ENCODE results near the gene PCDHGC3. TPM values are rescaled to one million over a fixed set of nuclear protein-coding genes. Genes with fewer than 3 reads are reported as not detected.

Gene PCDHGC3
- total RNA-seq, 1 experiment from 2014 or later = 57.8 TPM

DNA sequence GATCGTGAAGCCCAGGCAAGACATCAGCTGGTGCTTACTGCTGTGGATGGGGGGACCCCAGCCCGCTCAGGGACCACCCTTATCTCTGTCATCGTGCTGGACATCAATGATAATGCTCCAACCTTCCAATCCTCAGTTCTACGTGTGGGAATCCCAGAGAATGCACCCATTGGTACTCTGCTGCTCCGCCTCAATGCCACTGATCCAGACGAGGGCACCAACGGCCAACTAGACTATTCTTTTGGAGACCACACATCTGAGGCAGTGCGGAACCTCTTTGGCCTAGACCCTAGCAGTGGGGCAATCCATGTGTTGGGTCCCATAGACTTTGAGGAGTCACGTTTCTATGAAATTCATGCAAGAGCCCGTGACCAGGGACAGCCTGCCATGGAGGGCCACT is 14.1 kb downstream of the PCDHGC3 start:
- H3K27ac ChIP-seq = no peak overlapping the region

DNA sequence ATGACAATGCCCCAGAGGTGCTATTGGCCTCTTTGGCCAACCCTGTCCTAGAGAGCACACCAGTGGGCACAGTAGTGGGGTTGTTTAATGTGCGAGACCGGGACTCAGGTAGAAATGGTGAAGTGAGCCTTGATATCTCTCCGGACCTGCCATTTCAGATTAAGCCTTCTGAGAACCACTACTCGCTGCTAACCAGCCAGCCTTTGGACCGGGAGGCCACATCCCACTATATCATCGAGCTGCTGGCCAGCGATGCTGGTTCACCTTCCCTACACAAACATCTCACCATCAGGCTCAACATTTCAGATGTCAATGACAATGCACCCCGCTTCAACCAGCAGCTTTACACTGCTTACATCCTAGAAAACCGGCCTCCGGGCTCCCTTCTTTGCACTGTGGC is 14.5 kb downstream of the PCDHGC3 start:
- H3K4me3 ChIP-seq = no peak overlapping the region
- peaks cover 35% of the 10 kb centered on the region for H3K36me3 ChIP-seq
- peaks cover 4% of the 10 kb centered on the region for H3K4me1 ChIP-seq (replicated peaks)
- H3K27ac ChIP-seq = no peak overlapping the region
- H3K9me3 ChIP-seq (replicated peaks) = 0 out of 2 replicates have a peak, but pooled peaks cover 2% of the 10 kb centered on the region
- H3K27me3 ChIP-seq (replicated peaks) = no peaks in the 10 kb centered on the region
- no peak for DNase-seq (ENCODE audit: low read depth in 1 of 2, low spot score in 2 of 2)

More for the DNA sequence above, 14.1 kb downstream of the PCDHGC3 start:
- H3K9me3 ChIP-seq (replicated peaks) = 0 out of 2 replicates have a peak, but pooled peaks cover 3% of the 10 kb centered on the region
- no peak overlapping the region for H3K4me3 ChIP-seq
- DNase-seq (ENCODE audit: low read depth in 1 of 2, low spot score in 2 of 2) = no peak
- H3K4me1 ChIP-seq (replicated peaks) = peaks cover 4% of the 10 kb centered on the region
- H3K36me3 ChIP-seq = peaks cover 35% of the 10 kb centered on the region
- H3K27me3 ChIP-seq (replicated peaks) = no peaks in the 10 kb centered on the region

DNA sequence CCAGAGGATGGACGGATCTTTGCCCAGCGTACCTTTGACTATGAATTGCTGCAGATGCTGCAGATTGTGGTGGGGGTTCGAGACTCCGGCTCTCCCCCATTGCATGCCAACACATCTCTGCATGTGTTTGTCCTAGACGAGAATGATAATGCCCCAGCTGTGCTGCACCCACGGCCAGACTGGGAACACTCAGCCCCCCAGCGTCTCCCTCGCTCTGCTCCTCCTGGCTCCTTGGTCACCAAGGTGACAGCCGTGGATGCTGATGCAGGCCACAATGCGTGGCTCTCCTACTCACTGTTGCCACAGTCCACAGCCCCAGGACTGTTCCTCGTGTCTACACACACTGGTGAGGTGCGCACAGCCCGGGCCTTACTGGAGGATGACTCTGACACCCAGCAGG is 15.0 kb downstream of the PCDHGC3 start:
- Histone ChIP-seq H3K4me3 (no peak overlapping the region), H3K27me3 (replicated peaks) (no peaks in the 10 kb centered on the region), H3K27ac (no peak overlapping the region), H3K4me1 (replicated peaks) (peaks cover 4% of the 10 kb centered on the region), H3K36me3 (peaks cover 30% of the 10 kb centered on the region), H3K9me3 (replicated peaks) (no peaks in the 10 kb centered on the region)
- DNase-seq (ENCODE audit: low read depth in 1 of 2, low spot score in 2 of 2) = no peak

DNA sequence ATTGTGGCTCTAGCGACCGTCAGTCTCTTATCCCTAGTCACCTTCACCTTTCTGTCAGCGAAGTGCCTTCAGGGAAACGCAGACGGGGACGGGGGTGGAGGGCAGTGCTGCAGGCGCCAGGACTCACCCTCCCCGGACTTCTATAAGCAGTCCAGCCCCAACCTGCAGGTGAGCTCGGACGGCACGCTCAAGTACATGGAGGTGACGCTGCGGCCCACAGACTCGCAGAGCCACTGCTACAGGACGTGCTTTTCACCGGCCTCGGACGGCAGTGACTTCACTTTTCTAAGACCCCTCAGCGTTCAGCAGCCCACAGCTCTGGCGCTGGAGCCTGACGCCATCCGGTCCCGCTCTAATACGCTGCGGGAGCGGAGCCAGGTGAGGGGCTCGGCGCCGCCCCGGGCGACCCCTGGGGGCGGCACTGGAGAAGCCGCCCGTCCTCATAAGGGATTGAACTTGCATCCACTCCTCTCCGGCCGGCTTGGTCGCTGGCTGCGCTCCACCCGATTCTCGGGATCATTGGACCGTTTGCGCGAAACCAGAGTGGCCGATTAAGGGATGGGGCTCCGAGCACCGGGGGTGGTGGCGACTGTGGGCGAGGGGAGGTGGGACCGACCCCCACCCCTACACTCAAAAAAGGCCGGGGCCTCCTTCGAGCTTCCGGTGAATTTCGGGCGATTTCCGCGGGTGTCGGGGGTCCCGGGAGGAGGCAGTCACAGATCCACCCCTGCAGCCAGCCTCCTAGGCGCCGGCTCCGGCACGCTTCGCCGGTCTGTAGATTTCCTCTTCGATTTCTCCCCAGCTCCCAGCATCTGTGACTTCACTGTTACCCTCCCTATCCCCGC is 15.8 kb downstream of the PCDHGC3 start:
- Histone ChIP-seq H3K27me3 (replicated peaks) (no peaks in the 10 kb centered on the region), H3K27ac (no peak overlapping the region), H3K4me1 (replicated peaks) (peaks cover 4% of the 10 kb centered on the region), H3K4me3 (no peak overlapping the region), H3K36me3 (peaks cover 24% of the 10 kb centered on the region), H3K9me3 (replicated peaks) (no peaks in the 10 kb centered on the region)
- DNase-seq (ENCODE audit: low read depth in 1 of 2, low spot score in 2 of 2) = peak in 1 of 2 experiments; percentile 50

DNA sequence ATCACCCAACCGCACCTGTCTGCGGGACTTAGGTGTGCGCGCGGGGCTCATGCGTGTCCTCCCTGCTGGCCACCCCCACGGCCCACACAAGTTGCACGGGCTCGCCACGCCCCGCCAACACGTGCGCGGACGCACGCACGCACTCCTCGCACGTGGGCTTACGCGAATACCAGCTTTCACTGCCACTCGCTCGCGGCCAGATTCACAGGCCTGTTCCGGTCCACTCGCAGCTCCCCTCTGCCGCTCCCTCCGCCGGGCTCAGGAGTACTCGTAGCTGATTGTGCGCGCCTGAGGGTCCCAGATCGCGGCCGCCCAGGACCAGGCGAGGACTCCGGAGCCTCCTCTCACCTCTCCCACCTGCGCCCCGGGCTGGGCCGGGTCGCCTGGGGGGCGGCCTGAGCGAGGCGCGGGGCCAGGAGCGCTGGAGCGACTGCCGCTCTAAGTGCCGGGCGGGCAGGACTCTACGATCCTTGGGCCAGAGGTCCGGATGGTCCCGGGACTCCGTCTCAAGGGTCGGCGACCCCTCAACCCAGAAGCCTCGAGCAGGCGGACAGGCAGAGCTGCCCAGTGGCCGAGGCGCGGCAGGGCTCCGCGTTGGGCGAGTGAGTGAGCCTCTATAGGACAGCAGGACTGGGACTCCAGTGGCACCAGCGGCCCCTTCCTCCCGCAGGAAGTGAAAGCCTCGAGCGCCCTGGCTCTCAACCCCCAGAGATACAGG is 16.6 kb downstream of the PCDHGC3 start:
- Histone ChIP-seq H3K4me3 (no peak overlapping the region), H3K36me3 (peaks cover 18% of the 10 kb centered on the region), H3K27me3 (replicated peaks) (no peaks in the 10 kb centered on the region), H3K4me1 (replicated peaks) (peaks cover 4% of the 10 kb centered on the region), H3K27ac (no peak overlapping the region), H3K9me3 (replicated peaks) (no peaks in the 10 kb centered on the region)
- DNase-seq (ENCODE audit: low read depth in 1 of 2, low spot score in 2 of 2) = no peak

DNA sequence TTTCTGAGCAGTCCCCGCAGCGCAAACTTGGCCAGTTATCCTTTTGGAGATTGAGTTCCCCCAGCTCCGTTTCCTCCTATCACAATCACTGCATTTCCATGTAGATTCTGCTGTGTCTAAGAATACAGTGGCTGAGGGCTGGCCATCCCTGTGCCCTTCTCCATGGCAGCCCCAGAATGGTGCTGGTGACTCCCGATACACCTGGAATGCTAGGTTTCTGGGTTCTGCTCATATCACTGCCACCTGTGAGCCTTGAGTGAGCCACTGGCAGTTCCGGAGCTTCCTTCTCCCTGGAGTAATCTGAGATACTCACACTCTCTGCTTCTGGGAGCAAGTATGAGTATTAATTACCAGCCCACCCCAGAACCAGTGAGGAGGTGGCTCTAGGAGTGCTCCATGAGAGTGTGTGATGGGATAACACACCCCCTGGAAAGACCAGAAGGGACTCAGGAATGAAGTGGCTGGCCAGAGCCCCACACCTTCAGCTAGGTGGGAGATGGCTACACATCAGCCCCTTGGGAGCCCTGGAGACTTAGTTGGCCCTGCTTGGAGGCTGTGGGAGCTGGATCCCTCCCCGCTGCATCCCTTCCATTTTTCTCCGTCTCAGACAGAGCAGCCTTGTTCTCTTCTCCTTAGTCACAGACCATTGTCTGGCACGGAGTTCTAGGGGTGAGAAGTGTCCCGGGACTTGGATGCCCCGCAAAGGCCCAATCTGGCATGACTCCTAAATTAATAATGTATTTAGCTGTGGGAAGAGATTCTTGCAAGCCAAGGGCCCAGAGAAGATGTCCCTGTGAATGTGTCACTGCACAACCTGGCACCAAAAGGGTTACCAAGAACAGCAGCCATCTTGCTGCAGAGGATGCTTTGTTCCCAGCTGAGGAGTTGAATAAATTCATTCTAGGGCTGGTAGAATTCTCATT is 18.0 kb downstream of the PCDHGC3 start:
- no peaks in the 10 kb centered on the region for H3K27me3 ChIP-seq (replicated peaks)
- H3K4me1 ChIP-seq (replicated peaks) = peaks cover 4% of the 10 kb centered on the region
- no peaks in the 10 kb centered on the region for H3K9me3 ChIP-seq (replicated peaks)
- H3K4me3 ChIP-seq = no peak overlapping the region
- DNase-seq (ENCODE audit: low read depth in 1 of 2, low spot score in 2 of 2) = no peak
- no peak overlapping the region for H3K27ac ChIP-seq
- H3K36me3 ChIP-seq = peaks cover 18% of the 10 kb centered on the region

DNA sequence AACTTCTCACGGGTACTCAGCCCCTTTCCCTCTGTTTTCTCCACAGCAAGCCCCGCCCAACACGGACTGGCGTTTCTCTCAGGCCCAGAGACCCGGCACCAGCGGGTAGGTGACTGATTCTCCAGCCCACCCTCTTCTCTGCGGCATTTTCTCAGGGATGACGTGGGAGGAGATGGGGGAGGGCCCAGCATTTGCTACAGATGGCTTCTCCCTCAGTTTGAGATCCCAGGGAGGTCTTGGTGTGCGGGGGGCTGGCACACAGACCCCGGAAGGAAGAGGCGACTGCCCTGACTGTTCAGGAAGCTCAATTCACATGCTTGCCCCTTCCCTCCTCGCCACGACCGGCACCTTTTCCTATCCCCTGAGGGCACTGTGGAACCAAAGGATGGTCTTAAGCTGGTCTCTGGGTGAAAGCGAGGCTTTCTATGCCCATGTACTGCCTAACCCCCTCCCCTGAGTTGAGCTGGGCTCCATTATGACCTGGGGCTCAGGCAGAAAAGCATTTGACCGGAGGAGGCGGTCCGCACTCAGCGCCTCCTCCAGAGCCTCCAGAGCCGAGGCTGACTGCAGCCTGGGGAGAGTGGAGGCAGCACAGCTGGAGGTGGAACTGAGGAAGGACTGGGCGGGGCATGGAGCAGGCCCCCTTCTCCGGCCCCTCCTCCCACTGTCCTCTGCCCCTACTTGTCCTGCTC is 19.1 kb downstream of the PCDHGC3 start:
- Histone ChIP-seq H3K36me3 (peaks cover 15% of the 10 kb centered on the region), H3K27me3 (replicated peaks) (no peaks in the 10 kb centered on the region), H3K27ac (no peak overlapping the region), H3K4me1 (replicated peaks) (no peaks in the 10 kb centered on the region), H3K9me3 (replicated peaks) (no peaks in the 10 kb centered on the region), H3K4me3 (no peak overlapping the region)
- no peak for DNase-seq (ENCODE audit: low read depth in 1 of 2, low spot score in 2 of 2)

DNA sequence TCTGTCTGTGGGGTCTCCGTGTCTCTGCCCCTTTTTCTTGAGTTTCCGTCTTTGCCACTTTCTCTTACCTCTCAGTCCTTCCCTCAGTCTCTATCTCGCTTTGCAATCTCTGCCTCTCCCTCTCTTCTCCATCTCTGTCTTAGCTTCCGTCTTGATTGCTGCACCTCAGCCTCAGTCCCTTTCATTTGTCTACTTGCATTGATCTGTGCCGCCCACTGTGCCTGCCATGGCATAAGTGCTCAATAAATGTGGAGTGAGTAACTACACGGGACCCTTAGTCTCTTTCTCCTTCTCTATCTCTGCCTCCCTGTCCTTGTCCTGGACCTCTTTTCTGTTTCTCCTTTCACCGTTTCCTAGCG is 19.7 kb downstream of the PCDHGC3 start:
- Histone ChIP-seq H3K4me3 (no peak overlapping the region), H3K36me3 (peaks cover 10% of the 10 kb centered on the region), H3K4me1 (replicated peaks) (no peaks in the 10 kb centered on the region), H3K9me3 (replicated peaks) (no peaks in the 10 kb centered on the region), H3K27me3 (replicated peaks) (no peaks in the 10 kb centered on the region), H3K27ac (no peak overlapping the region)
- no peak for DNase-seq (ENCODE audit: low read depth in 1 of 2, low spot score in 2 of 2)

DNA sequence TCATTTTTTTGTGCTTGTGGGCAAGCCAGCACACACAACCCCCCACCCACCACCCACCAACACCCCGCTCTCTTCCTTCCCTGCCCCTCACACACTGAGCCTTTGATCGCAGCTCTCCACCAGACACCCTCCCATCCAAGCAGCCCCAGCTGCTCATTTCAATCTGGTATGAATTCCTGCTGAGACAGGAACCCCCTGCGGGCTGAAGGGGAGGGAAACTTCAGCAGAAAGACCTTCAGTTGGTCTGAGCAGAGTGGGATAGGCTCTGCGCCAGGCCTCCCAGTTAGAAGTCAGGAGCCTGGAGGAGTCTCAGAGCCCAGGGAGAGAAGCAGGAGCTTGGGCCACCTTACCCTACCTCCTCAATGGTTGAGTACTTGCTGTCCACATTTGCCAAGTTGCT is 20.3 kb downstream of the PCDHGC3 start:
- H3K27me3 ChIP-seq (replicated peaks) = no peaks in the 10 kb centered on the region
- no peak overlapping the region for H3K27ac ChIP-seq
- H3K36me3 ChIP-seq = peaks cover 9% of the 10 kb centered on the region
- H3K4me1 ChIP-seq (replicated peaks) = no peaks in the 10 kb centered on the region
- no peak overlapping the region for H3K4me3 ChIP-seq
- no peak for DNase-seq (ENCODE audit: low read depth in 1 of 2, low spot score in 2 of 2)
- H3K9me3 ChIP-seq (replicated peaks) = no peaks in the 10 kb centered on the region

DNA sequence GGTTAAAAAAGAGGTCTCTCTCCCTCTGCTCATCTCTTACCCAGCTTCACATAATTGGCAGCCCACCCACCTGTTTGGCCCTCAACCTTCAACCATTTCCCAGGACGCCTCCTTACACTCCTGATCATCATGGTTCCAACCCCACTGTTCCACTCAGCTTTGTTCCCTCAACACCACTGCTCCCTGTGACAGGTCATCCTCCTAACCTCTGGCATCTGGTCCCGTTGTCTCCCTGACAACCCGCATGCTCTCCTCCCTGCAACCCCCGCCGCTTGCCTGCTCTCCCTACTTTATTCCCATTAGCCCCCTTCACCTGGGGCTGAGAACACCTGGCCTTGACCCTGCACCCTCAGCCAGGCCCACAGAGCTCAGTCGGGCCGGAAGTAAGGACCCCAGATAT is 26.0 kb downstream of the PCDHGC3 start:
- Histone ChIP-seq H3K36me3 (no peaks in the 10 kb centered on the region), H3K27me3 (replicated peaks) (no peaks in the 10 kb centered on the region), H3K4me3 (no peak overlapping the region), H3K4me1 (replicated peaks) (peaks cover 2% of the 10 kb centered on the region), H3K9me3 (replicated peaks) (no peaks in the 10 kb centered on the region), H3K27ac (no peak overlapping the region)
- no peak for DNase-seq (ENCODE audit: low read depth in 1 of 2, low spot score in 2 of 2)

DNA sequence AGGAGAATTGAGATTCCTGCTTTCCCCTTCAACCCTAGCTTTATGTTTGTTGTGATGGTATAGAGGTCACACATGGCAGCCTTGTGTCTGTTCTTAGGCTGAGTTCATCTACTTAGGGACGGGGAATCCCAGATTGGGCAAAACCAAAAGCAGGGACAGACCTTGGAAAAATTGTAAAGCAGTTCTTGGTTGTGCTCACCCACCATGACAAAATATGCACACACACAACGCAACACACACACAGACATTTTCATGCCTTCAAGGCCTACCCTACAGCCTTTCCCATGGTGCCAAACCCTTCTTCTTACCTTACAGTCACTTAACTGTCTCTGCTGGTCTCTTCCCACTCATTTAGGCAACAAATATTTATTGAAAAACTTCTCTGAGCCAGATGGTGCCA is 27.9 kb downstream of the PCDHGC3 start:
- Histone ChIP-seq H3K9me3 (replicated peaks) (no peaks in the 10 kb centered on the region), H3K36me3 (no peaks in the 10 kb centered on the region), H3K4me1 (replicated peaks) (peaks cover 22% of the 10 kb centered on the region), H3K27ac (no peak overlapping the region), H3K27me3 (replicated peaks) (no peaks in the 10 kb centered on the region), H3K4me3 (no peak overlapping the region)
- no peak for DNase-seq (ENCODE audit: low read depth in 1 of 2, low spot score in 2 of 2)

DNA sequence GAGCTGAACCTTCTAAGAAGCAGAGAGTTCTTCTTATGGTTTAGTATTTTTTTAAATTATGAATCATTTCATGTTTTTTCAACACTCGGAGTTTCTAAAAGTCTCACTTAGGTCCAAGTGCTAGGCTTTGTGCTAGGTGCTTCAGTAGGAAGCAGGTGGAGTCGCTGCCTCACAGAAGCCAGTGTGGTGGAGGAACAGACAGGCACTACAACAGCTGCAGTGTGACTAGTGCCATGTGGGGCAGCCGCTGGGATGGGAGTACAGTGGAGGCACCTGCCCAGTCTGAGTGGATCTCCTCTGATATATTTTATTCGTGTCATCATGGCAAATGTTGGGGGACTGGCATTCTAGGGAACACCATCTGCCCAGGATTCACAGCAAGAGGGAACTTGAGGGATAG is 28.4 kb downstream of the PCDHGC3 start:
- Histone ChIP-seq H3K4me3 (no peak overlapping the region), H3K27ac (no peak overlapping the region), H3K9me3 (replicated peaks) (no peaks in the 10 kb centered on the region), H3K36me3 (peaks cover under 1% of the 10 kb centered on the region; the same call in 1 of the 2 replicates), H3K4me1 (replicated peaks) (peaks cover 27% of the 10 kb centered on the region), H3K27me3 (replicated peaks) (no peaks in the 10 kb centered on the region)
- no peak for DNase-seq (ENCODE audit: low read depth in 1 of 2, low spot score in 2 of 2)

Data from SJSA1 (cell line).